SKM-1 (cell line): Measurements from ENCODE around the gene PDGFD.

Experiments
- DNase-seq: peaks from one replicate; lab custom pipeline; 2025; ENCODE audit not compliant: unreplicated experiment; lab: John Stamatoyannopoulos, UW

PDGFD gene

GRCh38 chr11:103963648-103964047, 200.3 kb downstream of the PDGFD start:
- no peak for DNase-seq

- no peak for DNase-seq
Observed at GRCh38 chr11:103961010-103961409, 202.9 kb downstream of the PDGFD start.

GRCh38 chr11:103960108-103960507, 203.8 kb downstream of the PDGFD start:
- no peak for DNase-seq

GRCh38 chr11:103959279-103959942, 204.5 kb downstream of the PDGFD start:
- DNase-seq = no peak

- no peak for DNase-seq
Observed at GRCh38 chr11:103958475-103959215, 205.3 kb downstream of the PDGFD start.

- no peak for DNase-seq
Observed at GRCh38 chr11:103953797-103954486, 210.0 kb downstream of the PDGFD start.

GRCh38 chr11:103949781-103950180, 214.2 kb downstream of the PDGFD start:
- DNase-seq = no peak

GRCh38 chr11:103948187-103948763, 215.7 kb downstream of the PDGFD start:
- DNase-seq = no peak

GRCh38 chr11:103947546-103947919, 216.4 kb downstream of the PDGFD start:
- DNase-seq = no peak

GRCh38 chr11:103946793-103947545, 217.0 kb downstream of the PDGFD start:
- no peak for DNase-seq

- no peak for DNase-seq
Observed at GRCh38 chr11:103944251-103944940, 219.6 kb downstream of the PDGFD start.

GRCh38 chr11:103942646-103943045, 221.3 kb downstream of the PDGFD start:
- DNase-seq = peak; percentile 51

GRCh38 chr11:103940551-103940950, 223.4 kb downstream of the PDGFD start:
- DNase-seq = no peak

- DNase-seq = no peak
Observed at GRCh38 chr11:103939694-103940093, 224.3 kb downstream of the PDGFD start.

GRCh38 chr11:103936059-103936458, 227.9 kb downstream of the PDGFD start:
- no peak for DNase-seq

- no peak for DNase-seq
Observed at GRCh38 chr11:103935219-103935618, 228.7 kb downstream of the PDGFD start.

- no peak for DNase-seq
Observed at GRCh38 chr11:103929170-103929903, 234.6 kb downstream of the PDGFD start.

- no peak for DNase-seq
Observed at GRCh38 chr11:103928802-103929161, 235.2 kb downstream of the PDGFD start.

GRCh38 chr11:103928040-103928801, 235.7 kb downstream of the PDGFD start:
- DNase-seq = no peak
